ENCODE measurements around the gene SPATA31A5.
"Not testable (repeated sequence)": the region's sequence is repeated elsewhere in the genome, so short reads cannot be mapped to it uniquely, and the experiment has no call there.

The SPATA31A5 gene

DNA sequence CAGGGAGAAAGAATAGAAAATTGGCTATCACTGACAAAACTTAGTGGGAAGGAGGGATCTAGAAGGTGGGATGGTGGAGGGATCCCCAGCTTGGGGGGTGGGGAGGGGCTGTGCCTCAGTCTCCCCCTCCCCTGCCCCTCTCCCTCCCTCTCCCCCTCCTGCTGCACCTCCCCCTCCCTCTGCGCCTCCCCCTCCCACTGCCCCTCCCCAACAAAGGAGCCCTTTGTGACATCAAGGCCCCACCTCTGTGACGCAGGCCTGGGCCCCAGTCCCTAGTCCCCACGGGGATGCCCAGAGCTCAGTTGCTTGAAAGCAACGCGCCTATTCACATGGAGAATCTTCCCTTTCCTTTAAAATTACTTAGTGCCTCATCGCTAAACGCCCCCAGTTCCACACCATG is at the start of gene SPATA31A5:
Gene SPATA31A5, plus strand, starts transcription at position 301 of the 400 bp plus-strand sequence. Its CDS starts 29 bp downstream, at position 330.
- DNase-seq = not testable (repeated sequence)

GRCh38 chr9:60962990-60963350 is 48.8 kb downstream of the SPATA31A5 start:
- DNase-seq = not testable (repeated sequence)

DNA sequence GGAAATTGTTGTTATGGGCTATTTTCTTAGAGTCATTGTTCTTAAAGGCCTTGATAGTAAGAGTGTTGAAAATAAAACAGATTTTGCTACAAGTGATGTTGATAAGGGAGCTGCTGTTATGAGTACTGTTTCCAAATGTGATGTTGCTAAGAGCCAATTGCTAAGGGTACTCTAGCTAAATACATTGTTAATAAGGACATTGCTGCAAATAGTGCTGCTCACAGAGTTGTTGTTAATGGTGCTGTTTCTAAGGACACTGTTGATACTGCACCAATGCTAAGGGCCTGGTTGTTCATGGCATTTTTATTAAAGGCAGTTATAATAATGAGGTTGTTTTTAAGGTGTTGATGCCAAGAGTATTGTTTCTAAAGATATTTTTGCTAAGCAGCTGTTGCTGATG is 52.2 kb downstream of the SPATA31A5 start:
- DNase-seq = not testable (repeated sequence)
